GM12878 (cell line): ENCODE data around the gene ERCC5. TPM values are rescaled to one million over a fixed set of nuclear protein-coding genes. Genes with fewer than 3 reads are reported as not detected.

Source experiments
- ATAC-seq: fragments of 200-7000 bp; cut with Tn5 transposase; 3 replicates; pipeline ENCODE4 v1.9.1; 2020; ENCODE audit warnings: mild to moderate bottlenecking, moderate library complexity
- BruUV-seq: library from RNA; stranded (reverse); fragments of 400-500 nt; replicated peaks from 2 replicates; lab custom pipeline; 2021; lab: Mats Ljungman, UMichigan
- CTCF ChIA-PET: fragments of 300-600 bp; sonication (Branson Sonifier 250); formaldehyde crosslinking; extraction: SDS; loops from one replicate; lab custom pipeline; 2021; ENCODE audit warnings: inconsistent platforms; lab: Yijun Ruan, JAX
- POLR2A ChIA-PET: fragments of 350-600 bp; formaldehyde crosslinking; extraction: SDS; loops from one replicate; lab custom pipeline; 2021; ENCODE audit warnings: inconsistent platforms; lab: Charles Lee
- RAD21 ChIA-PET: fragments of 300-600 bp; sonication (Branson Sonifier 250); formaldehyde crosslinking; loops from one replicate; lab custom pipeline; 2023; ENCODE audit warnings: antibody characterized with exemption; ENCODE audit not compliant: unreplicated experiment; lab: Charles Lee
- SMC1A ChIA-PET: fragments of 300-600 bp; sonication (Branson Sonifier 250); formaldehyde crosslinking; loops from one replicate; lab custom pipeline; 2023; ENCODE audit not compliant: unreplicated experiment, uncharacterized antibody; lab: Charles Lee
- DNase-seq: peaks from one replicate; pipeline ENCODE4 v3.0.0-alpha.2; 2011; ENCODE audit warnings: low read depth, low spot score
- FAIRE-seq: peaks from 3 replicates; lab custom pipeline; 2011; peaks lifted over from hg19 to GRCh38; lab: Jason Lieb, UNC
- H2AFZ ChIP-seq: 2 replicates; pipeline ENCODE4 v1.6.0; 2011; ENCODE audit warnings: low read depth, low read length, control low read depth; ENCODE audit not compliant: control insufficient read depth
- H3K27ac ChIP-seq: 2 replicates; pipeline ENCODE4 v1.5.1; 2011; ENCODE audit warnings: control low read depth; ENCODE audit not compliant: control insufficient read depth, insufficient read depth
- H3K27me3 ChIP-seq, 2 experiments: replicated peaks in 1 of 2; 2 replicates each; pipeline versions ENCODE4 v1.6.0 to v1.6.1; 2011; ENCODE audit warnings: low read length in 1 of 2; ENCODE audit not compliant: control insufficient read depth in 2 of 2, insufficient read depth in 2 of 2
- H3K36me3 ChIP-seq, 2 experiments: 2 replicates each; pipeline ENCODE4 v1.5.1; 2011; ENCODE audit warnings: low read length in 1 of 2; ENCODE audit not compliant: control insufficient read depth in 2 of 2, insufficient read depth in 2 of 2
- H3K4me1 ChIP-seq: 2 replicates; pipeline ENCODE4 v1.6.1; 2011; ENCODE audit warnings: mild to moderate bottlenecking, low read length, moderate library complexity, mixed read lengths; ENCODE audit not compliant: control insufficient read depth, insufficient read depth
- H3K4me2 ChIP-seq: 2 replicates; pipeline ENCODE4 v1.6.0; 2011; ENCODE audit warnings: control low read depth; ENCODE audit not compliant: control insufficient read depth, insufficient read depth
- H3K4me3 ChIP-seq: fragments of 200-600 bp; sonication (generic); 2 replicates; pipeline ENCODE4 v1.5.1; 2016
- H3K79me2 ChIP-seq: 2 replicates; pipeline ENCODE4 v1.6.0; 2011; ENCODE audit warnings: low read length; ENCODE audit not compliant: control insufficient read depth, insufficient read depth
- H3K9ac ChIP-seq: 2 replicates; pipeline ENCODE4 v1.8.0; 2011; ENCODE audit warnings: low read length, control low read depth, mixed read lengths; ENCODE audit not compliant: control insufficient read depth, insufficient read depth
- H3K9me3 ChIP-seq: replicated peaks from 3 replicates; pipeline ENCODE4 v1.5.1; 2011; ENCODE audit warnings: mild to moderate bottlenecking, low read length; ENCODE audit not compliant: control insufficient read depth, insufficient read depth
- H4K20me1 ChIP-seq: 2 replicates; pipeline ENCODE4 v1.6.0; 2011; ENCODE audit not compliant: control insufficient read depth, insufficient read depth
- BRCA1 ChIP-seq: IDR thresholded peaks from 2 replicates; pipeline ENCODE4 v1.6.1; 2011; ENCODE audit warnings: low read depth, low read length, improper control_type of control experiment
- CBX3 ChIP-seq: fragments of 200-600 bp; sonication (generic); IDR thresholded peaks from 2 replicates; pipeline ENCODE4 v1.6.1; 2016; ENCODE audit warnings: low read depth, borderline replicate concordance
- CBX5 ChIP-seq: sonication (generic); IDR thresholded peaks from 2 replicates; pipeline ENCODE4 v1.6.1; 2016; ENCODE audit warnings: low read depth, moderate library complexity, mild to moderate bottlenecking, inconsistent platforms
- CEBPZ ChIP-seq: fragments of 150-350 bp; IDR thresholded peaks from 2 replicates; pipeline ENCODE4 v1.6.1; 2016; ENCODE audit warnings: low read depth, low read length
- CREB1 ChIP-seq: IDR thresholded peaks from 2 replicates; pipeline ENCODE4 v1.6.1; 2012; ENCODE audit warnings: low read depth, mild to moderate bottlenecking, inconsistent platforms
- HCFC1 ChIP-seq: fragments of 150-350 bp; IDR thresholded peaks from 2 replicates; pipeline ENCODE4 v1.6.1; 2014; ENCODE audit warnings: low read length
- NR2C1 ChIP-seq: fragments of 450-650 bp; IDR thresholded peaks from 2 replicates; pipeline ENCODE4 v1.6.1; 2017; ENCODE audit warnings: antibody characterized with exemption, mild to moderate bottlenecking, moderate library complexity
- SMAD1 ChIP-seq: fragments of 450-650 bp; IDR thresholded peaks from 2 replicates; pipeline ENCODE4 v1.6.1; 2018; ENCODE audit warnings: mild to moderate bottlenecking, low read depth; ENCODE audit not compliant: partially characterized antibody
- TAF1 ChIP-seq: IDR thresholded peaks from 2 replicates; pipeline ENCODE4 v1.6.1; 2011; ENCODE audit warnings: mild to moderate bottlenecking, low read depth, low read length, borderline replicate concordance
- TCF12 ChIP-seq: IDR thresholded peaks from 2 replicates; pipeline ENCODE4 v1.6.1; 2011; ENCODE audit warnings: low read depth, mild to moderate bottlenecking, low read length
- USF2 ChIP-seq: IDR thresholded peaks from 2 replicates; pipeline ENCODE4 v1.6.1; 2011; ENCODE audit warnings: low read depth, low read length, improper control_type of control experiment, borderline replicate concordance
- ZBTB11 ChIP-seq: fragments of 450-650 bp; formaldehyde crosslinking; IDR thresholded peaks from 2 replicates; pipeline ENCODE4 v1.5.0; 2022; ENCODE audit warnings: mild to moderate bottlenecking, missing genetic modification characterization
- ZNF384 ChIP-seq: IDR thresholded peaks from 2 replicates; pipeline ENCODE4 v1.6.1; 2012; ENCODE audit warnings: low read depth, mild to moderate bottlenecking, low read length, improper control_type of control experiment, borderline replicate concordance
- WGBS: methylation state at CpG from one replicate; pipeline ENCODE4 v1.1.6; 2016; ENCODE audit warnings: low lambda C conversion rate; ENCODE audit not compliant: insufficient replicate concordance, insufficient coverage; ENCODE audit errors: missing lambda C conversion rate; 5-methylcytosine and 5-hydroxymethylcytosine counted together
- in situ Hi-C: fragments of 300-500 bp; cut with MboI; formaldehyde crosslinking; loops from 9 replicates; pipeline ENCODE4 v1.14.3; 2018; ENCODE audit warnings: mixed read lengths
- intact Hi-C: fragments of 100-400 bp; cut with micrococcal nuclease; formaldehyde crosslinking; loops from one replicate; pipeline ENCODE4 v1.14.2; 2022; ENCODE audit not compliant: unreplicated experiment
- polyA plus RNA-seq, 11 experiments: library from polyadenylated mRNA; depleted of rRNA in 4 of 11; unstranded in 6 of 11; stranded (reverse) in 5 of 11; fragments of >200 nt; fragmentation: Nextera tagmentation in 4 of 11; fragmentation: Illumina TruSeq in 1 of 11; extraction: Ambion mirVana in 4 of 11; extraction: Trizol in 1 of 11; gene quantifications; 1 replicate in 1 of 11; 2 replicates in 10 of 11; pipeline versions ENCODE4 v1.2.1 to v1.2.3, GENCODE V29; 2011 to 2016; ENCODE audit warnings: inconsistent platforms in 2 of 11, missing spikeins in 2 of 11, low read depth in 1 of 11
- total RNA-seq, 4 experiments: library from RNA; depleted of rRNA in 3 of 4; stranded (reverse); fragments of >200 nt in 3 of 4; fragmentation: Illumina TruSeq in 1 of 4; extraction: Trizol in 1 of 4; gene quantifications; 2 replicates each; pipeline versions ENCODE4 v1.2.1 to v1.2.3, GENCODE V29; 2013 to 2021

The ERCC5 gene
- total and polyA plus RNA-seq, 10 of the 15 experiments (the other 5 are each of a cell fraction or from before 2014, with no cell fraction given): 11.7 to 59.2 (median 41.6) TPM

GRCh38 chr13:102870677-102871415, 25.0 kb downstream of the ERCC5 start (continued):
- TF ChIP-seq CEBPZ (no peak), NR2C1 (no peak), BRCA1 (no peak), CREB1 (no peak)
- TF ChIP-seq, all 136 proteins: peak for 5

DNA sequence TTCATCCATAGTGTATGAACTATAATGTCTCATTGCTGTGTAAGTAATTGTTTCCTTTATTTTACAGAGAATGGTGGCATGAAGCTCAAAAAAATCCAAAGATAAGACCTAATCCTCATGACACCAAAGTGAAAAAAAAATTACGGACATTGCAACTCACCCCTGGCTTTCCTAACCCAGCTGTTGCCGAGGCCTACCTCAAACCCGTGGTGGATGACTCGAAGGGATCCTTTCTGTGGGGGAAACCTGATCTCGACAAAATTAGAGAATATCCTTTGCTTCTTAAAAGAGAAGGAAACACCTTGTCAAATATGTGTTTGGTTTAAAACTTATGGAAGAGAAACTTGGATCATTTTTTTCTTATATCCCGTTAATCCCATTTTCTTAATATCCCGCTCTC, 26.3 kb downstream of the ERCC5 start:
- Histone ChIP-seq H3K4me2 (no peak overlapping the region), H3K36me3 (peaks cover 8 to 13% of the 10 kb centered on the region in 2 experiments), H3K4me1 (no peaks in the 10 kb centered on the region), H3K79me2 (no peaks in the 10 kb centered on the region; the same call in 1 of the 2 replicates), H2AFZ (no peak overlapping the region), H3K27me3 (no peaks in the 10 kb centered on the region), H3K27ac (no peak overlapping the region), H3K9me3 (no peaks in the 10 kb centered on the region), H3K4me3 (no peak overlapping the region), H3K9ac (no peak overlapping the region), H4K20me1 (no peaks in the 10 kb centered on the region)
- ChIA-PET CTCF (interaction anchor here (0.6 to 1.3 kb wide), 2 partner anchors 18 to 282 kb away, joined by 3 to 5 read pairs; no protein-coding TSS in a partner anchor), SMC1A (interaction anchor here (0.6 kb wide), 1 partner anchor 271 kb away, joined by 3 read pairs; no protein-coding TSS in a partner anchor), RAD21 (no interaction called here), POLR2A (no interaction called here)
- no TSS peak for BruUV-seq
- no peak for FAIRE-seq
- WGBS: 69% methylated on average over 7 of the region's 7 CpGs
- in situ Hi-C loops (no loop called here), intact Hi-C loops (no loop called here)
- ATAC-seq: no peak
- DNase-seq: no peak
- no peak for TF ChIP-seq SMAD1
- no peak for TF ChIP-seq CBX5
- TF ChIP-seq TAF1: no peak
- TF ChIP-seq HCFC1: no peak
- no peak for TF ChIP-seq CBX3
- TF ChIP-seq USF2: no peak
- no peak for TF ChIP-seq ZBTB11 (CRISPR knock-in tag)
- no peak for TF ChIP-seq TCF12
- TF ChIP-seq ZNF384: no peak
